ENCODE measurements around the gene FBXL14.

FBXL14 gene

GRCh38 chr12:1532375-1533165 is 61.8 kb downstream of the FBXL14 start:
- DNase-seq: no peak

- peak; percentile 51 for DNase-seq
These were observed 62.6 kb downstream of the FBXL14 start for GRCh38 chr12:1531654-1532374.

GRCh38 chr12:1531153-1531653 is 63.2 kb downstream of the FBXL14 start:
- no peak for DNase-seq

GRCh38 chr12:1530592-1531152 is 63.7 kb downstream of the FBXL14 start:
- no peak for DNase-seq

DNA sequence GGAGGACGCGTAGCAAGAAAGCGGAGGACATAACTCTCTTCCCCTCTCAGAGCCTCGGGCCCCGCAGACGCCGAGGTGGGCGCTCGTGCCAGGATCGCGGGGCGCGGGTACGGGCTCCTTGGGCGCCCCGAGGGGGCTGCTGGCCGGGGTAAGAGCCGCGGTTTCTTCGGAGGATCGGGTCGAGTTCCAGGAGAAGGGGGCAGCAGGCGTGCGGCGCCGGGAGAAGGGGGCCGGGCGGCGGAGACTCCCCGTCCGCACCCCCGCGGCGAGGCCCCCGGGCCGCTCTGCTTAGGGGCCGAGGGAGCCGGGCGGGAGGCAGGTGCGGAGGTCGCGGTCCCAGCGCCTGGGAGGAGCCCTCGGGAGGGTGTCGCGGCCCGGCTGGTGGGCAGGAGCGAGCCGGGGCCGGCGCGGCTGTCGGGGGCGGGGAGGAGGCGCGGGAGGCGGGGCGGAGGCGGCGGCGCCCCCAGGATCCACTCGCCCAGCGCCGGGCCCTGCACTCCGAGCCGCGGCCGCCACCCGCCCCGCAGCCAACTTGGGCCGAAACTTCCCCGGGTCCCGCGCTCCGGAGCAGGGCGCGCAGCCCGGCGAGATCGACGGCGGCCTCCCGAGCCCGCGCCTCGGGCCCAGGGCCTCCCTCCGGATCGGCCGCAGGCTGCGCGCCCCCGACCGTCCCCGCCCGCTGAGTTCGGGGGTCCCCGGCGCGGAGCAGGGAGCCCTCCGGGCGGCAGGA is 64.4 kb downstream of the FBXL14 start:
- no peak for DNase-seq

DNA sequence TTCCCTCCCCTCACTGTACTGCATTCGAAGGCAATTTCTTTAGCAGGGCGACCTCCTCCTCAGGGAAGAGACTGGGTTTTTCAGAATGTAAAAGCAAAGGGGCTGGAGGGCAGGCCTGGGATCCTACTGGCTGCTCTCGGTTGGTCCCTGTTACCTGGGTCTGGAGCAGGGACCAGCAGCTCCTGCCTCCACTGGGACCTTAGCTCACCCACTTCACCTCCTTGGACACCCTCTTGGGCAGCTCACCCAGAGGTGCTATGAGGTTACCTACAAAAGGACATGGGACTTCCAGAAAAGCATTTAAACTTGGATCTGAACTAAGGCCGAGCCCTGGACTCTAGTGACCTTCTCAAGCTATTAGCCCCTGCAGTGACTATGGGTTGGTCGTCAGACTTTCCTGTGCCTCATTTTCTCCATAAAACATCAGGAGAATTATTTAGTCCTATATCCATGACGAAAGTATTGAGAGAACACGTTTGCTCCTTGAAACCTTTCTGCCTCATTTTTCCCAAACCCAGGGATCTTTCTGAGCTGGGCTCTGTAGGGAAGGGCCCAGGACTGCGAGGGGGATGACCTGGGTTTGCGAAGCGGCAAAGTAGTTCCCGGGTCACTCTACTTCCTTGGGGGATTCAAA is 65.0 kb downstream of the FBXL14 start:
- DNase-seq: no peak

DNA sequence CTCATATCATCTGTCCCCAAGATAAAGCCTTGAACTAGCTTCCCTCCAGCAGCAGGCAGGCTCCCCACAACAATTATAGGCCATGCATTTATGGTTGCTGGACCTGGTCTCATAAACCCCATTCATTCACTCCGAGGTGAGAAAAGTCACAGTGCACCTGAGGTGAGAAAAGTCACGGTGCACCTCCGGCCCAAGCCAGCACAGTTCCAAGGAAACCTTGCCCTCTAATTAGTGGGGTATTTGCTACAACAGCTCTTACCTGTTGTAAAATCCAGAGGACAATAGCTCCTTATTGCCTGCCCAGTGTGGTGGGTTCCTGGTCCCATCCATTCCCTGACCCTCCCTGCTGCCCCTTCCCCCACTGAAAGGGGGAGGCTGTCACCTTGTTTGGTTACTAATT is 65.6 kb downstream of the FBXL14 start:
- DNase-seq: no peak

GRCh38 chr12:1527789-1528188 is 66.6 kb downstream of the FBXL14 start:
- no peak for DNase-seq

- DNase-seq: no peak
These were observed 68.5 kb downstream of the FBXL14 start for GRCh38 chr12:1525858-1526257.

DNA sequence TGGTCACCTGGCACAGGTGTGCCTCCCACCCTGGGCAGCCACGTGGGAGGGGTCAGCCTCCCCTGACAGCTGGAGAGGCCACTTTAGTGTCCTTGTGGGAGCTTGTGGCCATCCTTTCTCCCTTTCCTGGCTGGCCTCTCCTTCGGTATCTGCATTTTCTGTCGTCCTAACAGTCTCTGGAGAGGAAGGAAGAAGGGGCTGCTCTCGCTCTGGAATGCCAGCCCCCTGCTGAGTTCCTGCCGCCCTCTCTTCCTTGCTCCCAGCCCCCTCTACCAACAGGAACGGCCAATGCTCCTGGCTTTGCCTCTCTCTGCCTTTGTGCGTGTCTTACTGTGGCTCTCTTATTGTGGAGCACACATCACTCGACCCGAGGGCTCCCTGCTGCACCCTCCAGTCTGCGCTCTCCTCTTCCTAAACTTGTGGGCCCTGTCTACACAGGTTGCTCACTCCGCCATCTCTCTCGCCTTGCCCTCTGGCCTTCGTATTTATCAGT is 70.8 kb downstream of the FBXL14 start:
- no peak for DNase-seq

DNA sequence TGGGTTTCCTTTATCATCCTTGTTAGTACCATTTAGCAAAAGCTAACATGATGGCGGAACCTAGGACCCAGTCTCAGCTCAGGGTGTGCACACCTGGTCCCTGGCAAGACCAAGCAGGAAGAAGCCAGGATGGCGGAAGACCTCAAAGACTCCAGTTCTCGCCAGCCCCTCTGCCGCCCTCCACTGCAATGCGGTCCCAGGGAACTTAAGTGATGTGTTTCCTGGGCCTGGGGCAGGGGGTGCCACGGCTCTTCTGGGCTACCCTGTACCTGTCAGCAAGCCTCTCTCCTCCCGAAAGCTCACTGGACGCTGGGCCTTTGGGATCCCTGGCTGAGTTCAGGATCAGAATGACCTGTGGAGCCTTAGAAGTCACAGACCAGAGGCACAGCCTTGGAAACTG is 71.3 kb downstream of the FBXL14 start:
- DNase-seq: no peak

GRCh38 chr12:1519642-1520041 is 74.7 kb downstream of the FBXL14 start:
- DNase-seq: no peak

- no peak for DNase-seq
These were observed 75.5 kb downstream of the FBXL14 start for GRCh38 chr12:1518591-1519516.

DNA sequence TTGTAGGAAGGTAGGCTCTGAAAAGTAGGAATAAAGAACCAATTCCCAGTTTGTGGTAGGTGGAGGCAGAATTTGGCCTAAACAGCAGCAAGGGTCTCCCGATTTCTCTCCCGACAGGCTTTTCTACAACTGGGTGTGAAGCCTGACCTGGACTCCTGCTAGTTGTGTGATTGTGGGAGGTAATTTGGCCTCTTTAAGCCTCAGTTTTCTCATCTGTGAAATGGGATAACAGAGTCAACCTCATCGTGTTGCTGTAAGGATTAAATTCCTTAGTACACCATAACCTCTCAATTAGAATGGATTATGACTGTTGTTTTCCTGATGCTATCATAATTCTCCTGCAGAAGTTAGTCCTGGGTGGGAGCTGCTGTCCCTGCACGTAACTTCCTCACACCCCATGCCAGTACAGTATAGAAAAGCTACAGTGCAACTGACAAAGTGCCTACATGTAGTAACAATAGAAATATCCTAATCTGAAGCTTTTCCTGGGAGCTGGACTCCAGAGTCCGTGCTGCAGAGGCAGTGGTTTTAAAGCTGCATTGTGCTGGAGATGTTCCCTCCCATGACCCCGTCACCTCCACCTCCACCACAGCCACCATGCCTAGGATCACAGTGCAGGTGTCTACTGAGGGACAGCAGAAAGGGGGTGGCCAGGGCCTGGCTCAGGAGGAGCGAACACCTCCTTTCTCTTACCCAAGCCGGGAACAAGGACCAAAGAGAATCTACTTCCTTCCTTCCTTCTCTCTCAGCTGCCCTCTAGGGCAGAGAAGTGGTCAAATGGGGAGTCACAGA is 76.5 kb downstream of the FBXL14 start:
- no peak for DNase-seq

DNA sequence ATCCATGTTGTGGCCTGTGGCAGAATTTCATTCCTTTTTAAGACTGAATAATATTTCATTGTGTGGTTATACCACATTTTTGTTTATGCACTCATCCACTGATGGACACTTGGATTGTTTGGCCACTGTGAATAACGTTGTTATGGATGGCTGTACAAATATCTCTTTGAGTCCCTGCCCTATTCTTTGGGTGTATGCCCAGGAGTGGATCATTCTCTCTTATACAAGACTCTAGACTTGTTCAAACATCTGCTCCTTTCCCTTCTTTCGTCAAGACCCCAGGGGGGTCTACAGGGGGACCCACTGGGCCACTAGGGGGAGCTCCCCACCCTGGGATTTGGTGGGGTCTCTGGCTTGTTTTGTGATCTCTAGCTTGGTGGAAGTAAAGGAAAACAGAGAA is 77.4 kb downstream of the FBXL14 start:
- no peak for DNase-seq
